Measurements from ENCODE around the gene FARP1.

Gene FARP1

GRCh38 chr13:98370261-98370660 lies 227.4 kb downstream of the FARP1 start:
- DNase-seq: no peak

- no peak for DNase-seq
Observed at GRCh38 chr13:98370806-98371515, 228.1 kb downstream of the FARP1 start.

GRCh38 chr13:98371516-98372023 lies 228.7 kb downstream of the FARP1 start:
- DNase-seq: no peak

GRCh38 chr13:98372876-98373275 lies 230.0 kb downstream of the FARP1 start:
- no peak for DNase-seq

- DNase-seq: no peak
Observed at GRCh38 chr13:98374750-98375149, 231.9 kb downstream of the FARP1 start.

GRCh38 chr13:98377635-98378378 lies 234.9 kb downstream of the FARP1 start:
- DNase-seq: no peak

GRCh38 chr13:98384739-98385138 lies 241.8 kb downstream of the FARP1 start:
- DNase-seq: no peak

GRCh38 chr13:98385606-98386005 lies 242.7 kb downstream of the FARP1 start:
- no peak for DNase-seq

GRCh38 chr13:98386637-98387036 lies 243.7 kb downstream of the FARP1 start:
- no peak for DNase-seq

GRCh38 chr13:98389319-98389718 lies 246.4 kb downstream of the FARP1 start:
- no peak for DNase-seq

- no peak for DNase-seq
Observed at GRCh38 chr13:98390086-98390715, 247.3 kb downstream of the FARP1 start.

GRCh38 chr13:98393873-98394272 lies 251.0 kb downstream of the FARP1 start:
- DNase-seq: no peak

GRCh38 chr13:98394820-98395510 lies 252.1 kb downstream of the FARP1 start:
- DNase-seq: no peak

GRCh38 chr13:98396071-98396710 lies 253.3 kb downstream of the FARP1 start:
- no peak for DNase-seq

- DNase-seq: no peak
Observed at GRCh38 chr13:98397221-98397620, 254.3 kb downstream of the FARP1 start.

- no peak for DNase-seq
Observed at GRCh38 chr13:98397861-98398260, 255.0 kb downstream of the FARP1 start.

GRCh38 chr13:98398581-98398980 lies 255.7 kb downstream of the FARP1 start:
- DNase-seq: no peak

GRCh38 chr13:98399756-98400155 lies 256.9 kb downstream of the FARP1 start:
- DNase-seq: no peak

- no peak for DNase-seq
Observed at GRCh38 chr13:98401934-98402333, 259.0 kb downstream of the FARP1 start.

- DNase-seq: no peak
Observed at GRCh38 chr13:98403076-98403475, 260.2 kb downstream of the FARP1 start.

GRCh38 chr13:98405107-98405571 lies 262.2 kb downstream of the FARP1 start:
- DNase-seq: no peak

- no peak for DNase-seq
Observed at GRCh38 chr13:98405690-98406344, 262.9 kb downstream of the FARP1 start.
